Measurements from ENCODE around the gene VPS51.

GRCh38 chr11:65071907-65072630, 23.9 kb upstream of the VPS51 start:
- no peak for TF ChIP-seq CTCF (IDR thresholded peaks at IDR 0.05)
- TF ChIP-seq POLR2A (IDR thresholded peaks at IDR 0.05) = no peak
